ENCODE results near the gene EPHA2. TPM values are rescaled to one million over a fixed set of nuclear protein-coding genes. Genes with fewer than 3 reads are reported as not detected.

Gene EPHA2
- total RNA-seq, 1 experiment from 2014 or later = 130 TPM

DNA sequence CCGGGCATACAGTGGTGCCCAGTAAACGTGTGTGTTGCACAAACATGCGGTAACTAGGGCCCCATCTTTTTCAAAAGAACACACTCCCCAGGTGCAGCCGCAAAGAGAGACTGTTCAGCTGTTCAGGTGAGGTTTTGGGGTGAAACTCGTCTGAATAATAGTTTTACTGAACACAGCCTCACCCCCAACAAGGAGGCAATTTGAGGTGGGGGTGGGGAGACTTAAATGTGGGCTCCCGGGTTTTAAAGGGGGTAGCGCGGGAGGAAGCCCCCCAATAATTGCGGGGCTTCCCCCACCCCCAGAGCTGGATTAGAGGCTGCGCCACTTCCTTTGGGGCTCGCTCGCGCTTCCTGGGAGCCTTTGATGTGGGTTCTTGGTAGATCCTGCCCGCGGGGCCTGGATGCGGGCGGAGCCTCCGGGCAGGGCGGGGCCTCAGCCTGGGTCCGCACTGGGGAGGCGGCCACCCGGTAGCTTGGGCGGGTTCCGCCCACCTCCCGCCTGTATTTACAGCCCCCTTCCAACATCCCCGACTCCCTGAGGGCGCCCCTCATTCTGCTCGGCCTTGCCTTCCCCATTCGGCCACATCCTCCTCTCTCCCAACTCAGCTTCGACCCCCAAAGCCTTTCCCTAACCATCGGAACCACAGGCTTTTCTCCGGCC, 6.4 kb upstream of the EPHA2 start:
- Mint-ChIP-seq H3K36me3 (ENCODE audit: insufficient read depth, unreplicated experiment) (peaks cover 31% of the 10 kb centered on the region), H3K27me3 (ENCODE audit: unreplicated experiment) (no peaks in the 10 kb centered on the region), H3K27ac (ENCODE audit: unreplicated experiment) (no peak overlapping the region), H3K9me3 (ENCODE audit: low read depth, unreplicated experiment) (no peaks in the 10 kb centered on the region), H3K4me1 (ENCODE audit: low read depth, unreplicated experiment) (peaks cover 62% of the 10 kb centered on the region), H3K4me3 (ENCODE audit: low read depth, unreplicated experiment) (no peak overlapping the region)
- intact Hi-C loops (cut with micrococcal nuclease; ENCODE audit: unreplicated experiment) = no loop called here
- CTCF ChIA-PET = no interaction called here
- TF ChIP-seq, protein P1, sequence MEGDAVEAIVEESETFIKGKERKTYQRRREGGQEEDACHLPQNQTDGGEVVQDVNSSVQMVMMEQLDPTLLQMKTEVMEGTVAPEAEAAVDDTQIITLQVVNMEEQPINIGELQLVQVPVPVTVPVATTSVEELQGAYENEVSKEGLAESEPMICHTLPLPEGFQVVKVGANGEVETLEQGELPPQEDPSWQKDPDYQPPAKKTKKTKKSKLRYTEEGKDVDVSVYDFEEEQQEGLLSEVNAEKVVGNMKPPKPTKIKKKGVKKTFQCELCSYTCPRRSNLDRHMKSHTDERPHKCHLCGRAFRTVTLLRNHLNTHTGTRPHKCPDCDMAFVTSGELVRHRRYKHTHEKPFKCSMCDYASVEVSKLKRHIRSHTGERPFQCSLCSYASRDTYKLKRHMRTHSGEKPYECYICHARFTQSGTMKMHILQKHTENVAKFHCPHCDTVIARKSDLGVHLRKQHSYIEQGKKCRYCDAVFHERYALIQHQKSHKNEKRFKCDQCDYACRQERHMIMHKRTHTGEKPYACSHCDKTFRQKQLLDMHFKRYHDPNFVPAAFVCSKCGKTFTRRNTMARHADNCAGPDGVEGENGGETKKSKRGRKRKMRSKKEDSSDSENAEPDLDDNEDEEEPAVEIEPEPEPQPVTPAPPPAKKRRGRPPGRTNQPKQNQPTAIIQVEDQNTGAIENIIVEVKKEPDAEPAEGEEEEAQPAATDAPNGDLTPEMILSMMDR (IDR thresholded peaks at IDR 0.05; ENCODE audit: unreplicated experiment) = no peak
- no peak for DNase-seq
- no TSS peak for BruUV-seq (replicated peaks)

DNA sequence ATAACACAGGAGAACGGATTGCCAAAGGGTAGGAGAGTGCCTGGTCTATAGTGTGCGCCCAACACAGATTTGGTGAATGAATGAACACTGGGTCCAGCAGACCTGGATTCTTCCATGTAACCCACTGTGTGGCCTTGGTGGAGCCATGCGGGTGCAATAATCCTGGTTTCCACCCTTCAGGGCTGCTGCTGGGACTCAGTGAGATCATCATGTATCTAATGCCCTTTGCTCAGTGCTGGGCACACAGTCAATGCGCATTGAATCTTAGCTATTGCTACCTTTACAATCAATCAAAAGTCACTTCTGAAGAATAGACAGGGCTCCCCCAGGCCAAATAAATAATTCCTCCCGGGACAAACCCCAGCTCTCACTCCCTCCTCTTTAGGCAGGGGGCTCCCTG, 5.8 kb upstream of the EPHA2 start:
- no TSS peak for BruUV-seq (replicated peaks)
- H3K4me3 Mint-ChIP-seq (ENCODE audit: low read depth, unreplicated experiment) = no peak overlapping the region
- DNase-seq = no peak
- H3K4me1 Mint-ChIP-seq (ENCODE audit: low read depth, unreplicated experiment) = peaks cover 67% of the 10 kb centered on the region
- no peaks in the 10 kb centered on the region for H3K27me3 Mint-ChIP-seq (ENCODE audit: unreplicated experiment)
- CTCF ChIA-PET = no interaction called here
- intact Hi-C loops (cut with micrococcal nuclease; ENCODE audit: unreplicated experiment) = no loop called here
- no peaks in the 10 kb centered on the region for H3K9me3 Mint-ChIP-seq (ENCODE audit: low read depth, unreplicated experiment)
- TF ChIP-seq, protein P1 (IDR thresholded peaks at IDR 0.05; ENCODE audit: unreplicated experiment) = no peak
- H3K27ac Mint-ChIP-seq (ENCODE audit: unreplicated experiment) = no peak overlapping the region
- peaks cover 32% of the 10 kb centered on the region for H3K36me3 Mint-ChIP-seq (ENCODE audit: insufficient read depth, unreplicated experiment)

DNA sequence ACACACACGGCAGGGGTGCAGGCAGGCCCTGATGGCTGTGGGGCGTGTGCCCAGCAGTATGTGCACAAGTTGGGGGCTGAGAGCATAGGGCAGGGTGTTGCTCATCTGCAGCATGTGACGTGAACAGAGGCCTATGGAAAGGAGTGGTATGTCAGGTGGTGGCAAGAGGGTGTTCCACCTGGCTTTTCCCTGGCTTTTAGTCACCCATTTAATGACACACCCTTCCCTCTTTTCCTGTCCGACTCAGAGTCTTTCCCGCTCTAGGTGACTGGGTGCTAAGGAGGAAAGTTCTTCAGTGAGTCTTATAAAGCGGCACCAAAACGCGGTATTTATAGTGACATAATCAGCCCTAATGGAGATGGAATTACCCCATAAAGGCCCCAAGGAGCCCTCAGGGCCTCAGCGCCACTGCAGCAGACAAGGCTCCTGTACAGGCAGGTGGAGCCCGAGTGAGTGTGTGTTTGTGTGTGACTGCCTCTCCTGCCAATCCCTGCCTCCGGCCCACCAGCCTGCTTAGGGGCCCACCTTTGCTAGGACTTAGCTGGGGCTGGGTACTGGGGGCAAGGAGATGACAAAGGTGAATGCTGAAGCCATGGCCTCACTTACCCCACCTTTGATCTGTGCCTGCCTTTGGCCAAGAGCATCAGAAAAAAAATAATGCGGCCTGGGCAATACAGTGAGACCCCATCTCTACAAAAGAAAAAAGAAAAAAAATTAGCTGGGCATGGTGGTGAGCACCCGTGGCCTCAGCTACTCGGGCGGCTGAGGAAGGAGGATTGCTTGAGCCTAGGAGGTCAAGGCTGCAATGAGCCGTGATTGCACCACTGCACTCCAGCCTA, 3.3 kb upstream of the EPHA2 start:
- no TSS peak for BruUV-seq (replicated peaks)
- Mint-ChIP-seq H3K36me3 (ENCODE audit: insufficient read depth, unreplicated experiment) (peaks cover 45% of the 10 kb centered on the region), H3K27me3 (ENCODE audit: unreplicated experiment) (no peaks in the 10 kb centered on the region), H3K27ac (ENCODE audit: unreplicated experiment) (peak overlapping the region; percentile 34), H3K4me1 (ENCODE audit: low read depth, unreplicated experiment) (peaks cover 49% of the 10 kb centered on the region), H3K4me3 (ENCODE audit: low read depth, unreplicated experiment) (no peak overlapping the region), H3K9me3 (ENCODE audit: low read depth, unreplicated experiment) (no peaks in the 10 kb centered on the region)
- TF ChIP-seq, protein P1 (IDR thresholded peaks at IDR 0.05; ENCODE audit: unreplicated experiment) = no peak
- intact Hi-C loops (cut with micrococcal nuclease; ENCODE audit: unreplicated experiment) = no loop called here
- DNase-seq = peak; percentile 42
- CTCF ChIA-PET = no interaction called here

DNA sequence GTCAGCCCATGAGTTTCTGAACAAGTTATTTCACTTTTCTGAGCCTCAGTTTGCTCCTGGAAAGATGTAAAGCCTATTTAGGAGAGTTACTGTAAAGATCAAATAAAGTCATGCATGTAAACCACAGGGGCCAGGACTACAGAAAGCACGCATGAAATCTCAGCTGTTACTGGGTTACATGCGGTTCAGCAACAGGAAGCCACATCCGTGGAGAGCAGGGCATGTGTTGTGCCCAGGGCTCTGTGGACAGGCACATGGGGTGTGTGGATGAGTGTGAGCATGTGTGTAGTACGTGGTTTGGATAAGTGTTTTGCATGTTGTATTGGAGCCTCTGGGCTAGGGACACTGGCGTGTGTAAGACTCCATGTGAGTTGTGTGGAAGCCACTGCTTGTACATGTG, 2.2 kb upstream of the EPHA2 start:
- H3K9me3 Mint-ChIP-seq (ENCODE audit: low read depth, unreplicated experiment) = no peaks in the 10 kb centered on the region
- BruUV-seq (replicated peaks) = no TSS peak
- H3K4me1 Mint-ChIP-seq (ENCODE audit: low read depth, unreplicated experiment) = peaks cover 43% of the 10 kb centered on the region
- H3K36me3 Mint-ChIP-seq (ENCODE audit: insufficient read depth, unreplicated experiment) = peaks cover 50% of the 10 kb centered on the region
- no peak for DNase-seq
- intact Hi-C loops (cut with micrococcal nuclease; ENCODE audit: unreplicated experiment) = no loop called here
- H3K27ac Mint-ChIP-seq (ENCODE audit: unreplicated experiment) = peak overlapping the region; percentile 96
- CTCF ChIA-PET = no interaction called here
- H3K4me3 Mint-ChIP-seq (ENCODE audit: low read depth, unreplicated experiment) = peak overlapping the region; percentile 84
- no peaks in the 10 kb centered on the region for H3K27me3 Mint-ChIP-seq (ENCODE audit: unreplicated experiment)
- TF ChIP-seq, protein P1 (IDR thresholded peaks at IDR 0.05; ENCODE audit: unreplicated experiment) = no peak
